HepG2 (cell line): ENCODE measurements around the gene USP20. TPM values are rescaled to one million over a fixed set of nuclear protein-coding genes. Genes with fewer than 3 reads are reported as not detected.

Source experiments
- ASH2L ChIP-seq: fragments of 300-600, 200-600 bp; sonication (generic); IDR thresholded peaks from 2 replicates; pipeline ENCODE4 v1.7.0; 2017; ENCODE audit warnings: low read depth, mild to moderate bottlenecking, moderate library complexity, mixed read lengths, low read length; ENCODE audit not compliant: insufficient read length
- BRCA1 ChIP-seq: sonication (generic); formaldehyde crosslinking; IDR thresholded peaks from 2 replicates; pipeline ENCODE4 v1.4.0; 2020; ENCODE audit warnings: missing genetic modification reagents
- DDIT3 ChIP-seq: sonication (generic); formaldehyde crosslinking; IDR thresholded peaks from 2 replicates; pipeline ENCODE4 v1.4.0; 2020; ENCODE audit warnings: mild to moderate bottlenecking, missing genetic modification reagents
- ELF3 ChIP-seq: IDR thresholded peaks from 2 replicates; pipeline ENCODE4 v1.6.1; 2016; ENCODE audit warnings: missing genetic modification reagents, missing compliant biosample characterization
- HMG20B ChIP-seq: conservative IDR thresholded peaks from 2 replicates; pipeline ENCODE4 v1.6.1; 2016; ENCODE audit warnings: missing genetic modification reagents, missing compliant biosample characterization
- HOXA5 ChIP-seq: sonication (generic); formaldehyde crosslinking; IDR thresholded peaks from 2 replicates; pipeline ENCODE4 v1.4.0; 2020; ENCODE audit warnings: missing genetic modification reagents
- KDM1A ChIP-seq: IDR thresholded peaks from 2 replicates; pipeline ENCODE4 v1.6.1; 2016; ENCODE audit warnings: missing compliant biosample characterization
- KLF6 ChIP-seq: IDR thresholded peaks from 2 replicates; pipeline ENCODE4 v1.8.0; 2016; ENCODE audit warnings: missing biosample characterization, missing genetic modification reagents
- MNT ChIP-seq: fragments of 450-650 bp; IDR thresholded peaks from 2 replicates; pipeline ENCODE4 v1.6.1; 2016
- MYPOP ChIP-seq: sonication (generic); formaldehyde crosslinking; IDR thresholded peaks from 2 replicates; pipeline ENCODE4 v1.8.1; 2023; ENCODE audit warnings: mild to moderate bottlenecking, moderate library complexity, missing genetic modification reagents
- NFATC3 ChIP-seq: sonication (generic); formaldehyde crosslinking; IDR thresholded peaks from 2 replicates; pipeline ENCODE4 v1.5.1; 2020; ENCODE audit warnings: mild to moderate bottlenecking, missing genetic modification reagents
- NFE2L1 ChIP-seq: sonication (generic); formaldehyde crosslinking; IDR thresholded peaks from 2 replicates; pipeline ENCODE4 v1.4.0; 2020; ENCODE audit warnings: missing genetic modification reagents, mild to moderate bottlenecking, borderline replicate concordance
- REPIN1 ChIP-seq: sonication (generic); formaldehyde crosslinking; IDR thresholded peaks from 2 replicates; pipeline ENCODE4 v1.8.0; 2022; ENCODE audit warnings: missing genetic modification reagents, low read depth, mild to moderate bottlenecking, borderline replicate concordance
- RXRB ChIP-seq: IDR thresholded peaks from 2 replicates; pipeline ENCODE4 v1.6.1; 2016; ENCODE audit warnings: borderline replicate concordance, missing genetic modification reagents, missing compliant biosample characterization
- SALL2 ChIP-seq: sonication (generic); formaldehyde crosslinking; IDR thresholded peaks from 2 replicates; pipeline ENCODE4 v1.8.1; 2023; ENCODE audit warnings: mild to moderate bottlenecking, missing genetic modification reagents, inconsistent platforms
- TMF1 ChIP-seq: sonication (generic); formaldehyde crosslinking; IDR thresholded peaks from 2 replicates; pipeline ENCODE4 v1.8.1; 2022; ENCODE audit warnings: low read depth, missing genetic modification reagents
- TP53 ChIP-seq: sonication (generic); formaldehyde crosslinking; conservative IDR thresholded peaks from 2 replicates; pipeline ENCODE4 v1.4.0; 2020; ENCODE audit warnings: missing genetic modification reagents
- ZFP36 ChIP-seq: fragments of 150-350 bp; IDR thresholded peaks from 2 replicates; pipeline ENCODE4 v1.6.1; 2018; ENCODE audit warnings: borderline replicate concordance, low read length, low read depth; ENCODE audit not compliant: partially characterized antibody
- ZNF281 ChIP-seq: sonication (generic); formaldehyde crosslinking; IDR thresholded peaks from 2 replicates; pipeline ENCODE4 v1.4.0; 2020; ENCODE audit warnings: missing genetic modification reagents, borderline replicate concordance
- ZNF383 ChIP-seq: sonication (generic); formaldehyde crosslinking; IDR thresholded peaks from 2 replicates; pipeline ENCODE4 v1.4.0; 2020; ENCODE audit warnings: missing genetic modification reagents, mild to moderate bottlenecking, borderline replicate concordance
- ZNF572 ChIP-seq: sonication (generic); formaldehyde crosslinking; IDR thresholded peaks from 2 replicates; pipeline ENCODE4 v1.5.1; 2020; ENCODE audit warnings: mild to moderate bottlenecking, missing genetic modification reagents
- ZNF770 ChIP-seq: sonication (generic); formaldehyde crosslinking; IDR thresholded peaks from 2 replicates; pipeline ENCODE4 v1.5.0; 2020; ENCODE audit warnings: mild to moderate bottlenecking, missing genetic modification reagents
- polyA plus RNA-seq, 8 experiments: library from polyadenylated mRNA; depleted of rRNA in 3 of 8; stranded (reverse) in 7 of 8; unstranded in 1 of 8; fragments of >200 nt; fragmentation: Illumina TruSeq in 4 of 8; extraction: Trizol in 4 of 8; gene quantifications; 2 replicates each; pipeline versions ENCODE4 v1.2.1 to v1.2.3, GENCODE V29; 2011 to 2016; ENCODE audit warnings: low read depth in 4 of 8, missing spikeins in 1 of 8, mixed read lengths in 1 of 8; ENCODE audit not compliant: insufficient read depth in 1 of 8
- total RNA-seq, 5 experiments: library from RNA; depleted of rRNA; stranded (reverse); fragments of >200 nt; fragmentation: Illumina TruSeq; extraction: Trizol; gene quantifications; 2 replicates each; pipeline ENCODE4 v1.2.3, GENCODE V29; 2016; ENCODE audit warnings: low read depth in 1 of 5

The USP20 gene
- total and polyA plus RNA-seq, 2 of the 13 experiments (the other 11 are each of a cell fraction or from before 2014, with no cell fraction given), result 4.4 to 5.9 TPM

- TF ChIP-seq KLF6 (CRISPR knock-in tag) (peak; percentile 76; the same call in 1 of the 2 replicates), BRCA1 (CRISPR knock-in tag) (no peak; the same call in 1 of the 2 replicates), KDM1A (CRISPR knock-in tag) (peak; percentile 93), ZNF572 (CRISPR knock-in tag) (no peak; the same call in 1 of the 2 replicates), TMF1 (CRISPR knock-in tag) (0 out of 2 replicates have a peak, but pooled peaks have one; percentile 47), REPIN1 (CRISPR knock-in tag) (peak; percentile 98), TP53 (no peak), MNT (peak; percentile 99), ASH2L (peak; percentile 41), NFATC3 (CRISPR knock-in tag) (0 out of 2 replicates have a peak, but pooled peaks have one; percentile 25), SALL2 (CRISPR knock-in tag) (peak; percentile 91), RXRB (CRISPR knock-in tag) (peak; percentile 84), ZNF281 (CRISPR knock-in tag) (0 out of 2 replicates have a peak, but pooled peaks have one; percentile 28), DDIT3 (CRISPR knock-in tag) (no peak), HMG20B (CRISPR knock-in tag) (0 out of 2 replicates have a peak, but pooled peaks have one; percentile 34), NFE2L1 (CRISPR knock-in tag) (no peak), MYPOP (CRISPR knock-in tag) (peak; percentile 68; the same call in 1 of the 2 replicates), ZNF383 (no peak), ZFP36 (no peak), ELF3 (CRISPR knock-in tag) (peak; percentile 96), ZNF770 (no peak), HOXA5 (peak; percentile 74)
Observed at GRCh38 chr9:129823935-129824601, 11.2 kb upstream of the USP20 start, which contains the start of gene TOR1A (continued).
